ENCODE results near the gene PGAM5.

DNA sequence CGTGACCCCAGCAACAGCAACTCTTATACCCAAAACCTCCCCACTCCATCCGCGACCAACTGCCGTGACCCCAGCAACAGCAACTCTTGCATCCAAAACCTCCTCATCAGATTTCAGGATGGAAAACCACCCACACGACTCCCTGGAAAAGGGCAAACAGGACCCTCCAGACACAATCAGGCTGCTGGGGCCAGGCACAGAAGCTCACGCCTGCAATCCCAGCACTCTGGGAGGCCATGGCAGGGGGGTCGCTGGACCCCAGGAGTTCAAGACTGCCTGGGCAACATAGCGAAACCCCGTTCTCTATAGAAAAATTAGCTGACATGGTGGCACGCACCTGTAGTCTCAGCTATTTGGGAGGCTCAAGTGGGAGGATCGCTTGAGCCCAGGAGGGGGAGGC lies 19.7 kb downstream of the PGAM5 start:
- TF ChIP-seq POLR2A (IDR thresholded peaks at IDR 0.05) = no peak
- TF ChIP-seq, protein P1, sequence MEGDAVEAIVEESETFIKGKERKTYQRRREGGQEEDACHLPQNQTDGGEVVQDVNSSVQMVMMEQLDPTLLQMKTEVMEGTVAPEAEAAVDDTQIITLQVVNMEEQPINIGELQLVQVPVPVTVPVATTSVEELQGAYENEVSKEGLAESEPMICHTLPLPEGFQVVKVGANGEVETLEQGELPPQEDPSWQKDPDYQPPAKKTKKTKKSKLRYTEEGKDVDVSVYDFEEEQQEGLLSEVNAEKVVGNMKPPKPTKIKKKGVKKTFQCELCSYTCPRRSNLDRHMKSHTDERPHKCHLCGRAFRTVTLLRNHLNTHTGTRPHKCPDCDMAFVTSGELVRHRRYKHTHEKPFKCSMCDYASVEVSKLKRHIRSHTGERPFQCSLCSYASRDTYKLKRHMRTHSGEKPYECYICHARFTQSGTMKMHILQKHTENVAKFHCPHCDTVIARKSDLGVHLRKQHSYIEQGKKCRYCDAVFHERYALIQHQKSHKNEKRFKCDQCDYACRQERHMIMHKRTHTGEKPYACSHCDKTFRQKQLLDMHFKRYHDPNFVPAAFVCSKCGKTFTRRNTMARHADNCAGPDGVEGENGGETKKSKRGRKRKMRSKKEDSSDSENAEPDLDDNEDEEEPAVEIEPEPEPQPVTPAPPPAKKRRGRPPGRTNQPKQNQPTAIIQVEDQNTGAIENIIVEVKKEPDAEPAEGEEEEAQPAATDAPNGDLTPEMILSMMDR (IDR thresholded peaks at IDR 0.05 in 8 of 11, conservative IDR thresholded peaks at IDR 0.05 in 3 of 11) = no peak
